ENCODE data around the gene BLVRA.
A peak's percentile ranks its signal among the peaks of the same experiment; 100 is the strongest.

BLVRA gene

DNA sequence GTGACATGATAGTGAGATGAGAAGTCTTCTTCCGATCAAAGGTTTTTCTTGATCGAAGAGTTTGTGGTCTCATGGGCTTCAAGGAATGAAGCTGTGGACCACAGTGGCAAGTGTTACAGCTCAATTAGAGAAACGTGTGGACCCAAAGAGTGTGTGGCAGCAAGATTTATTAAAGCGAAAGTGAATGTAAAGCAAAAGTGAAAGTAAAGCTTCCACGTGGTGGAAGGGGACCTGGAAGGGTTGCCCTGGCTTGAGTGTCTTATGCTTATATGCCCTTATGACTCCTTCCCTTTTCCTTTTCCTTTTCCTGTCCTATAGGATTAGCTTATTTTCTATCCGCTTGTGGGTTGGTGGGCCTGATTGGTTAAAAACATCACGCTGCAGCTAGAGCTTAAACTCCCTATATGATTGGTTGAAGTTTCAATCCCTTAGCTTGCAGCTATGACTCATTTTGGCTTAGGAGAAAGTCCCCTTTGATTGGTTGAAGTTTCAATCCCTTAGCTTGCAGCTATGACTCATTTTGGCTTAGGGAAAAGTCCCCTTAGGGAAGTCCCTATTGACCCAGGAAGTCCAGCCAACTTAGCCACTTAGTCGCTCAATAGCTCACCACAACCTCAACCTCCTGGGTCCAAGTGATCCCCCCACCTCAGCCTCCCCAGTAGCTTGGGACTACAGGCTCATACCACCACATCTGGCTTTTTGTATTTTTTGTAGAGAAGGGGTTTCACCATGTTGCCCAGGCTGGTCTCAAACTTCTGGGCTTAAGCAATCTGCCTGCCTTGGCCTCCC, 76.2 kb downstream of the BLVRA start:
- peak; percentile 48 for DNase-seq (ENCODE audit: extremely low read depth, insufficient read length)
- H3K4me3 ChIP-seq (replicated peaks; ENCODE audit: low read depth, low read length) = peak overlapping the region; percentile 64

DNA sequence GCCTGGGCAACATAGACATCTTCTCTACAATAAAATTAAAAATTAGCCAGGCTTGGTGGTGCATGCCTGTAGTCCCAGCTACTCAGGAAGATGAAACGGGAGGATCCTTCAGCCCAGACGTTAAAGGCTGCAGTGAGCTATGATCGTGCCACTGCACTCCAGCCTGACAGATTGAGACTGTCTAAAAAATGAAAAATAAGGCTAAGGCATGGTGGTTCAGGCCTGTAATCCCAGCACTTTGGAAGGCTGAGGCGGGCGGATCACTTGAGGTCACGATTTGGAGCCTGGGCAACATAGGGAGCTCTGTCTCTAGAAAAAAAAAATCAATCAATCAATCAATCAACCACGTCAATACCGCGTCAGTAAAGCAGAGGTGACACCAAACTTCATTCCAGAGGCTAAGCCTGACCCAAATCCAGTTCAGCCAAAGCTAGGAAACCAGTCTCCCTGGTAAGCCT, 79.8 kb downstream of the BLVRA start:
- TF ChIP-seq, protein P1, sequence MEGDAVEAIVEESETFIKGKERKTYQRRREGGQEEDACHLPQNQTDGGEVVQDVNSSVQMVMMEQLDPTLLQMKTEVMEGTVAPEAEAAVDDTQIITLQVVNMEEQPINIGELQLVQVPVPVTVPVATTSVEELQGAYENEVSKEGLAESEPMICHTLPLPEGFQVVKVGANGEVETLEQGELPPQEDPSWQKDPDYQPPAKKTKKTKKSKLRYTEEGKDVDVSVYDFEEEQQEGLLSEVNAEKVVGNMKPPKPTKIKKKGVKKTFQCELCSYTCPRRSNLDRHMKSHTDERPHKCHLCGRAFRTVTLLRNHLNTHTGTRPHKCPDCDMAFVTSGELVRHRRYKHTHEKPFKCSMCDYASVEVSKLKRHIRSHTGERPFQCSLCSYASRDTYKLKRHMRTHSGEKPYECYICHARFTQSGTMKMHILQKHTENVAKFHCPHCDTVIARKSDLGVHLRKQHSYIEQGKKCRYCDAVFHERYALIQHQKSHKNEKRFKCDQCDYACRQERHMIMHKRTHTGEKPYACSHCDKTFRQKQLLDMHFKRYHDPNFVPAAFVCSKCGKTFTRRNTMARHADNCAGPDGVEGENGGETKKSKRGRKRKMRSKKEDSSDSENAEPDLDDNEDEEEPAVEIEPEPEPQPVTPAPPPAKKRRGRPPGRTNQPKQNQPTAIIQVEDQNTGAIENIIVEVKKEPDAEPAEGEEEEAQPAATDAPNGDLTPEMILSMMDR (IDR thresholded peaks at IDR 0.05; ENCODE audit: insufficient read depth, low read length, poor library complexity, severe bottlenecking) = no peak
- no peak overlapping the region for H3K4me3 ChIP-seq (replicated peaks; ENCODE audit: low read depth, low read length)
- no peaks in the 10 kb centered on the region for H3K36me3 ChIP-seq (ENCODE audit: control insufficient read depth, insufficient read depth, low read length)
- no peaks in the 10 kb centered on the region for H3K27me3 ChIP-seq (replicated peaks; ENCODE audit: control insufficient read depth, insufficient read depth, low read length)
- DNase-seq (ENCODE audit: extremely low read depth, insufficient read length) = no peak

More for the DNA sequence above, 76.2 kb downstream of the BLVRA start:
- TF ChIP-seq, protein P1 (IDR thresholded peaks at IDR 0.05; ENCODE audit: insufficient read depth, low read length, poor library complexity, severe bottlenecking) = no peak
- no peaks in the 10 kb centered on the region for H3K36me3 ChIP-seq (ENCODE audit: control insufficient read depth, insufficient read depth, low read length)
- no peaks in the 10 kb centered on the region for H3K27me3 ChIP-seq (replicated peaks; ENCODE audit: control insufficient read depth, insufficient read depth, low read length)

DNA sequence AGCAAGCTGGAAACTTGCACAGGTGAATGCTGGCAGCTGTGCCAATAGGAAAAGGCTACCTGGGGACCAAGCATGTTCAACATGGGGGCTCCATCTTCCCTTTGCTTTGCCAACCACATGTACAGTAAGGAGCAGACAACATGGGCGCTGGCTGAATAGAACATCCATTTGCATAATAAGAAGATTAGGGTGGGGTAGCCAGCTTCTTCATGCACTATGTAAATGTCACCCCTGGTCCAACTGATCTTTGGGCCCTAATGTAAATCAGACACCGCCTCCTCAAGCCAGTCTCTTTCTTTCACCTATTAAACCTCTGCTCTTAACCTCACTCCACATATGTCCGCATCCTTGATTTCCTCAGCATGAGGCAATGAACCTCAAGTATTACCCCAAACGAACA, 84.8 kb downstream of the BLVRA start:
- TF ChIP-seq, protein P1 (IDR thresholded peaks at IDR 0.05; ENCODE audit: insufficient read depth, low read length, poor library complexity, severe bottlenecking) = no peak
- H3K27me3 ChIP-seq (replicated peaks; ENCODE audit: control insufficient read depth, insufficient read depth, low read length) = no peaks in the 10 kb centered on the region
- no peak for DNase-seq (ENCODE audit: extremely low read depth, insufficient read length)
- H3K4me3 ChIP-seq (replicated peaks; ENCODE audit: low read depth, low read length) = no peak overlapping the region
- no peaks in the 10 kb centered on the region for H3K36me3 ChIP-seq (ENCODE audit: control insufficient read depth, insufficient read depth, low read length)

DNA sequence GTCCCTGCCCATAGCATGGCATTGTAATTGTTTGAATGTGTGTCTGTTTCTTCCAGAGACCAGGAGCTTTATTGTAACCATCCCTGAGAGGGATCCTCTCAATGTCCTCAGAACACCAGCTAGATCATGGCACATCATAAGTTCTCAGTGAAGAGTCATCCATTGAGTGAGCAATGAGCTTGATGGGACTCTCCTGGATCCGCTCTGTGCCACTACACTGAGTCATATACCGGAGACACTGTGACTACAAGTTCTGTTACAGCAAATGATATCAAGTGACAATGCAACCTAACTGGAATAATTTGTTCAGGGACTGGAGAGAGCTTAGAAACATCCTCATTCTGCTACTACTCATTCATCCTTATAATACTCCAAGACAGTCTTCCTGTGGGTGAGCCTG, 85.8 kb downstream of the BLVRA start:
- no peaks in the 10 kb centered on the region for H3K36me3 ChIP-seq (ENCODE audit: control insufficient read depth, insufficient read depth, low read length)
- no peak for DNase-seq (ENCODE audit: extremely low read depth, insufficient read length)
- TF ChIP-seq, protein P1 (IDR thresholded peaks at IDR 0.05; ENCODE audit: insufficient read depth, low read length, poor library complexity, severe bottlenecking) = no peak
- no peak overlapping the region for H3K4me3 ChIP-seq (replicated peaks; ENCODE audit: low read depth, low read length)
- H3K27me3 ChIP-seq (replicated peaks; ENCODE audit: control insufficient read depth, insufficient read depth, low read length) = no peaks in the 10 kb centered on the region

DNA sequence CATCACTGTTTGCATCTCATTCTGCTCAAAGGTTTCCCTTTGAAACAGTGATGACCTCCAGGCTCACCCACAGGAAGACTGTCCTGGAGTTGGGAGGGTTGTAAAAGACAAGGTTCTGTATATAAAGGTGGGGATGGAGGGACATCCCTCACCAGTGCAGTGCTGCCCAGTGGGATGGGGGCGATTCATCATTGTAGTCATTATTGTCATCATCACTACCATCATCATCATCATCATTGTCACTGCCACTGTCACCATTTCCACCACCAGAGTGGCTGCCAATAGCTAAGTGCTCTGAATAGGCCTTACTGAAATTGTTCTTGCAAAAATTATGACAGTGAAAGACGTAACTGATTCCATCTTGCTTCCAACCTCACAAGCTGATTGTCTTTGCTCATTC, 86.2 kb downstream of the BLVRA start:
- no peaks in the 10 kb centered on the region for H3K36me3 ChIP-seq (ENCODE audit: control insufficient read depth, insufficient read depth, low read length)
- DNase-seq (ENCODE audit: extremely low read depth, insufficient read length) = no peak
- TF ChIP-seq, protein P1 (IDR thresholded peaks at IDR 0.05; ENCODE audit: insufficient read depth, low read length, poor library complexity, severe bottlenecking) = no peak
- no peaks in the 10 kb centered on the region for H3K27me3 ChIP-seq (replicated peaks; ENCODE audit: control insufficient read depth, insufficient read depth, low read length)
- no peak overlapping the region for H3K4me3 ChIP-seq (replicated peaks; ENCODE audit: low read depth, low read length)
